ENCODE results near the gene SUSD2. TPM values are rescaled to one million over a fixed set of nuclear protein-coding genes. Genes with fewer than 3 reads are reported as not detected.

Gene SUSD2
- total RNA-seq, 1 donor = 0.72 TPM

GRCh38 chr22:24189249-24190158, 8.2 kb downstream of the SUSD2 start:
- H2AFZ ChIP-seq (ENCODE audit: low read length) = peak overlapping the region; percentile 73
- DNase-seq (ENCODE audit: insufficient read length, low spot score, missing footprints) = peak; percentile 100
- no peak overlapping the region for H3K4me3 ChIP-seq (ENCODE audit: insufficient read depth, low read length)
- peak; percentile 93 for TF ChIP-seq CTCF (IDR thresholded peaks at IDR 0.05; ENCODE audit: extremely low read depth, low read depth, low read length)
- H3K36me3 ChIP-seq (ENCODE audit: insufficient read depth, low read length) = no peaks in the 10 kb centered on the region
- no peaks in the 10 kb centered on the region for H4K20me1 ChIP-seq (ENCODE audit: insufficient read depth, low read length)
- no peaks in the 10 kb centered on the region for H3K79me2 ChIP-seq (ENCODE audit: insufficient read depth, low read length)
- peak overlapping the region; percentile 51 for H3K27ac ChIP-seq (ENCODE audit: low read depth, low read length)
- H3K4me1 ChIP-seq (ENCODE audit: insufficient read depth, low read length) = peaks cover 12% of the 10 kb centered on the region
- no peaks in the 10 kb centered on the region for H3K27me3 ChIP-seq (ENCODE audit: insufficient read depth, low read length)
- no peak overlapping the region for H3K4me2 ChIP-seq (ENCODE audit: insufficient read depth, low read length)
- no peaks in the 10 kb centered on the region for H3K9me3 ChIP-seq (ENCODE audit: low read depth, low read length)

DNA sequence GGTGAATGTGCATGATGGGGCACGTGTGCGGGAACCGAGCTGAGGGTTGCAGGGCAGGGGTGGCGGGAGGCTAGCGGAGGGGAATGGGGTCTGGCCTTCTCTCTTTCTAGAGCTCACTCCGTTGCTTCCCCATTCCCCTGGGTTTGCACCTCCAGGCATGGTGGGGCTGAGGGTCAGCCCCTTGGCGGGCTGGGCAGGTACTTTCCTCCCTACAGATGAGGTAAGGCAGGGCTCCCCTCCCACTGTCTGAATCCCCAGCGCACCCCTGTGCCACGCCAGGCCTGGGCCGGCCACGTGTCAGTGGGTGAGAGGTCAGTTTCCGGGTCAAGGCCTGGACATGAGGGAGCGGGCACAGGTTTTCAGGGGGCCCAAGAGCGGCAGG, 8.9 kb downstream of the SUSD2 start:
- H3K4me2 ChIP-seq (ENCODE audit: insufficient read depth, low read length) = no peak overlapping the region
- H3K9me3 ChIP-seq (ENCODE audit: low read depth, low read length) = no peaks in the 10 kb centered on the region
- H3K4me3 ChIP-seq (ENCODE audit: insufficient read depth, low read length) = no peak overlapping the region
- TF ChIP-seq CTCF (IDR thresholded peaks at IDR 0.05; ENCODE audit: extremely low read depth, low read depth, low read length) = no peak
- no peaks in the 10 kb centered on the region for H3K79me2 ChIP-seq (ENCODE audit: insufficient read depth, low read length)
- H3K4me1 ChIP-seq (ENCODE audit: insufficient read depth, low read length) = peaks cover 12% of the 10 kb centered on the region
- H4K20me1 ChIP-seq (ENCODE audit: insufficient read depth, low read length) = no peaks in the 10 kb centered on the region
- DNase-seq (ENCODE audit: insufficient read length, low spot score, missing footprints) = no peak
- H2AFZ ChIP-seq (ENCODE audit: low read length) = peak overlapping the region; percentile 73
- no peaks in the 10 kb centered on the region for H3K36me3 ChIP-seq (ENCODE audit: insufficient read depth, low read length)
- H3K27me3 ChIP-seq (ENCODE audit: insufficient read depth, low read length) = no peaks in the 10 kb centered on the region
- H3K27ac ChIP-seq (ENCODE audit: low read depth, low read length) = peak overlapping the region; percentile 51

DNA sequence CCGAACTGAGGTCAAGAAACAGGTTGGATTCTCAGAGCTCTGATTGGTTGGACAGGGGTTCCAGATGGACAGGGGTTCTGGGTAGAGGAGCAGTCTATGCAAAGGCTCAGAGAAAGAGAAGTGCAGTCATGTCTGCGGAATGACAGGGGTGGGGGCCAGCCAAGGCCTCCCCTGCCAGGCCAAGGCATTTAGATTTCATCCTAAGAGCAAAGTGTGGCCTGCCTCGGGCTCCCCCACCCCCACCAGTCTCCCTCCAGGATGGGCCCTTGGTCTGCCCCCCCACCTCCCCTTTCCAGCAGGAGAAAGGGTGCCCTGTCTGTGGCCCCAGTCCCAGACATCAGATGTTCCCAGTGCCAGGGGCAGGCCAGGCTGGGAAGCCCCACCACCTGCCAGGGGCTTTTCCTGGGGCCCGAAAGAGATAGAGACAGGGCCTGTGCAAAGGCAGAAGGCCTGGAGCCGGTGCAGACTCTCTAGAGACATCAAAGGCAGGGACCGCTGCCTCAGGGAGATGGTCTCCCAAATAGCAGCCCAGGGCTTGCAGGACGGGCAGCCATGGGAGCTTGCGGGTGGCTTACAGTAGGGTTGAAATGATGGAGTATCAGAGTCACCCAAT, 9.4 kb downstream of the SUSD2 start:
- Histone ChIP-seq H3K27ac (ENCODE audit: low read depth, low read length) (no peak overlapping the region), H3K27me3 (ENCODE audit: insufficient read depth, low read length) (no peaks in the 10 kb centered on the region), H3K4me3 (ENCODE audit: insufficient read depth, low read length) (no peak overlapping the region), H2AFZ (ENCODE audit: low read length) (no peak overlapping the region), H3K4me2 (ENCODE audit: insufficient read depth, low read length) (no peak overlapping the region), H3K79me2 (ENCODE audit: insufficient read depth, low read length) (no peaks in the 10 kb centered on the region), H3K4me1 (ENCODE audit: insufficient read depth, low read length) (peaks cover 12% of the 10 kb centered on the region), H4K20me1 (ENCODE audit: insufficient read depth, low read length) (no peaks in the 10 kb centered on the region), H3K36me3 (ENCODE audit: insufficient read depth, low read length) (no peaks in the 10 kb centered on the region), H3K9me3 (ENCODE audit: low read depth, low read length) (no peaks in the 10 kb centered on the region)
- no peak for TF ChIP-seq CTCF (IDR thresholded peaks at IDR 0.05; ENCODE audit: extremely low read depth, low read depth, low read length)
- peak; percentile 82 for DNase-seq (ENCODE audit: insufficient read length, low spot score, missing footprints)

- no peak for DNase-seq (ENCODE audit: insufficient read length, low spot score, missing footprints)
- H3K36me3 ChIP-seq (ENCODE audit: insufficient read depth, low read length) = no peaks in the 10 kb centered on the region
- no peak overlapping the region for H2AFZ ChIP-seq (ENCODE audit: low read length)
These were observed 10.1 kb downstream of the SUSD2 start for GRCh38 chr22:24191381-24191841.

More at GRCh38 chr22:24191381-24191841, 10.1 kb downstream of the SUSD2 start:
- no peaks in the 10 kb centered on the region for H3K27me3 ChIP-seq (ENCODE audit: insufficient read depth, low read length)
- peaks cover 12% of the 10 kb centered on the region for H3K4me1 ChIP-seq (ENCODE audit: insufficient read depth, low read length)
- H3K27ac ChIP-seq (ENCODE audit: low read depth, low read length) = peak overlapping the region; percentile 33
- no peaks in the 10 kb centered on the region for H3K79me2 ChIP-seq (ENCODE audit: insufficient read depth, low read length)
- H3K9me3 ChIP-seq (ENCODE audit: low read depth, low read length) = no peaks in the 10 kb centered on the region
- no peaks in the 10 kb centered on the region for H4K20me1 ChIP-seq (ENCODE audit: insufficient read depth, low read length)
- H3K4me2 ChIP-seq (ENCODE audit: insufficient read depth, low read length) = no peak overlapping the region
- no peak for TF ChIP-seq CTCF (IDR thresholded peaks at IDR 0.05; ENCODE audit: extremely low read depth, low read depth, low read length)
- H3K4me3 ChIP-seq (ENCODE audit: insufficient read depth, low read length) = no peak overlapping the region

Measured in osteoblast (primary cell).